ENCODE results near the gene FADS2. TPM values are rescaled to one million over a fixed set of nuclear protein-coding genes. Genes with fewer than 3 reads are reported as not detected.

The FADS2 gene
- polyA plus RNA-seq, 2 of the 4 experiments (the other 2 are of a cell fraction) = 215 to 391 TPM

DNA sequence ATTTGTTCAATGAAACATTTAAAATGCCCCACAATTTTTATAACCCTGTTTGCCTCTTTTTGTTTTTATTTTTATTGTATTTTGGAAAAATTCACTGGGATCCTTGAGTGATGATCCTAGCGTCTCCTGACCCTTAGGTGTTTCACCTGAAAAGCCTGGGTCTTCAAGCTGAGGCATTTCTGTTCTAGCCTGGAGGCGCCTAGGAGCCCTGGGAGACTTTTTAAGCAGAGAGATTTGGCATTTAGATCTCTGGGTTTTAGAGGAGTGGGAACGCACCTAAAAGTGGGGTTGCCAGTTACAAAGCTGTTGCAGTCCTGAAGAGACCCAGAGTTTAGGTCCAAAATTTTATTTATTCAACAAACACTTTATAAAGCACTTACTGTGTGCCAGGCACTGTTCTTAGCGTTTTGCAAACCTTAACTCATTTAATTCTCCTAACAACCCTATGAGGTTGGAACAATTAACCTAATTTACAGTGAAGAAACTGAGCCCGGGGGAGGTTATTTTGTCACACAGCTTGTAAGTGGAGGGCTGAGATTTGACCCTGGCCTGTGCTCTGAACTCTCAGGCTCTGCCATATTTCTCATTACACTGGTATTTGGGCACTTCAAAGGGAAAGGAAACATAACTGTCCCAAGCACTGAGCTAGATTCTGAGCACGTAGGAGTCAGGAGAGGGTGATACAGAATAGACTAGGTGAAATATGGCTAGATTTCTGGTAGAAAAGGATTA is 10.5 kb upstream of the FADS2 start:
- H3K9me3 ChIP-seq = no peaks in the 10 kb centered on the region
- peaks cover 44% of the 10 kb centered on the region for H3K4me1 ChIP-seq
- no peak for ATAC-seq
- 43% methylated on average over 6 of the region's 6 CpGs for WGBS (ENCODE audit: missing lambda C conversion rate)
- DNase-seq (ENCODE audit: low read depth in 1 of 2, low spot score in 1 of 2) = no peak
- H3K4me2 ChIP-seq = peak overlapping the region; percentile 89
- peak overlapping the region; percentile 83 for H3K4me3 ChIP-seq
- POLR2A ChIA-PET = interaction anchor here (1.0 to 6.0 kb wide), 5 partner anchors 10 to 291 kb away, joined by 3 to 71 read pairs (median 5); partner anchors contain the start of gene FADS2
- CTCF ChIA-PET = interaction anchor here (0.8 to 10.5 kb wide), 16 partner anchors 9 to 301 kb away, joined by 3 to 145 read pairs (median 4); partner anchors contain the start of genes FADS2, FEN1 and TMEM258
- FAIRE-seq = no peak
- TF ChIP-seq PHF8 (IDR thresholded peaks at IDR 0.05; ENCODE audit: borderline replicate concordance, low read depth) = peak; percentile 18; the same call in 1 of the 2 replicates
- no peak for TF ChIP-seq ZSCAN20 (CRISPR knock-in tag; IDR thresholded peaks at IDR 0.05)
- peak overlapping the region; percentile 98 to 99 for H3K27ac ChIP-seq

DNA sequence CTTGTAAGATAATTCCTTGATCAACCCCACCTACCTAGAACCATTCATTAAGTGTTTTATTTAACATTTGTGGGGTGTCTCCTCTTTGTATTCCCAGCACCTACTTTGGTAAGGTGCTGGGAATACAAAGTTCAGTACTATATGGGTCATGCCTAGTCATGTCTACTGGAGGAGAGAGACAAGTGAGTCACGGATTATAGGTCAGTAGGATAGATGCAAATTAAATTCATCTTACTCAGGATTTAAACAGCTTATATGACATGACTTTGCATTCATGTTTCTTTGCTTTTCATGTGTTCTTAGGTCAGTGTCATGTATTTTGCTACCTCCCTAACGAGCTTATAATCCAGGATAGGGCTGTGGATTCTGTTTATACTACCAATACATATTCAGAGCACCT is 7.9 kb upstream of the FADS2 start:
- FAIRE-seq = no peak
- Histone ChIP-seq H3K4me1 (peaks cover 37% of the 10 kb centered on the region), H3K4me2 (peak overlapping the region; percentile 58), H3K27ac (peak overlapping the region; percentile 83 to 85), H3K9me3 (no peaks in the 10 kb centered on the region), H3K4me3 (no peak overlapping the region)
- DNase-seq (ENCODE audit: low read depth in 1 of 2, low spot score in 1 of 2) = peak; percentile 55 to 66
- TF ChIP-seq MAFK (IDR thresholded peaks at IDR 0.05; ENCODE audit: partially characterized antibody) (peak; percentile 93), NFE2L2 (conservative IDR thresholded peaks at IDR 0.05; ENCODE audit: low read length) (peak; percentile 67), FOSL2 (IDR thresholded peaks at IDR 0.05) (no peak), FOSL2 (CRISPR knock-in tag; IDR thresholded peaks at IDR 0.05) (peak; percentile 64), ESRRA (IDR thresholded peaks at IDR 0.05; ENCODE audit: borderline replicate concordance, low read length) (no peak)
- 52% methylated on average over 2 of the region's 2 CpGs for WGBS (ENCODE audit: missing lambda C conversion rate)
- ChIA-PET CTCF (interaction anchor here (1.1 to 4.3 kb wide), 6 partner anchors 8 to 288 kb away, joined by 3 to 33 read pairs (median 6); partner anchors contain the start of gene FADS2), POLR2A (no interaction called here)
- no peak for ATAC-seq

DNA sequence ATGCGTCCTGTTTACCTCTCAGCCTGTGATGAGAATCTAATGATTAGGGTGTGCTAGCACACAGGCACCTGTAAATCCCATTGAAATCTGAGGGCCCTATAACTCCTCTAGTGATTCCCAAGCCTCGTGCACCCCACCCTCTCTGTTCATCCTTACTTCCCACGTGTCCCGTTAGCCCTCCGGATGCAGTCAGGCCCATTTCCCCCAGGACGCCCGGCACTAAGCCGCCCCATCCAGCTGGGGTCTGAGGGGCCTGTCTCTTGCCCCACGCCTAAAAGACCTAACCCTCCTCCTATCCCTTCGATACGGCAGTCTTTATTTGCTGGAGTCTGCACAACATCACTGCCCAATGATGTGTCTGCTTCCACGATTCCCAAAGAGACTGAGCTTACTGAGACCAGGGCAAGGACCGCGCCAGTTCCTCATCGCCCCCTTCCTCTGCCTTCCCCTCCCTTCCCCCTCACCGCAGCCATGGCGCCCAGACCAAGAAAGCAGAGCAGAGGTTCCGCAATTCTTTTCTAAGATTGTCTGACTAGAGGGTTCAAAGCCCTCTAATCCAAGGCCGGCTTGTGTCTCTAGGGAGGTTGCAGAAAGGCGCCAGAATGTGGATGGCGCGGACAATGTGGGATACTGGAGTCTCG is 1.1 kb upstream of the FADS2 start:
- TF ChIP-seq HOXA7 (CRISPR knock-in tag; IDR thresholded peaks at IDR 0.05) (0 out of 2 replicates have a peak, but pooled peaks have one; percentile 41), HOXB13 (CRISPR knock-in tag; IDR thresholded peaks at IDR 0.05; ENCODE audit: low read depth) (no peak), CHD4 (IDR thresholded peaks at IDR 0.05; ENCODE audit: borderline replicate concordance) (no peak), POLR2A (IDR thresholded peaks at IDR 0.05; ENCODE audit: low read length) (0 out of 2 replicates have a peak, but pooled peaks have one; percentile 22)
- Histone ChIP-seq H3K4me1 (peaks cover 36% of the 10 kb centered on the region), H3K4me3 (peak overlapping the region; percentile 100), H3K9me3 (no peaks in the 10 kb centered on the region), H3K4me2 (peak overlapping the region; percentile 100), H3K27ac (peak overlapping the region; percentile 96 to 100)
- ATAC-seq (no peak; a peak in 1 of 6 replicates), DNase-seq (ENCODE audit: low read depth in 1 of 2, low spot score in 1 of 2) (no peak), FAIRE-seq (no peak)
- ChIA-PET CTCF (interaction anchor here (0.7 to 5.6 kb wide), 4 partner anchors 9 to 72 kb away, joined by 3 to 51 read pairs (median 12); no protein-coding TSS in a partner anchor), POLR2A (interaction anchor here (1.1 to 3.7 kb wide), 2 partner anchors 10 to 43 kb away, joined by 4 to 71 read pairs; partner anchors contain the start of gene FADS1)
- WGBS (ENCODE audit: missing lambda C conversion rate) = 68% methylated on average over 22 of the region's 23 CpGs

DNA sequence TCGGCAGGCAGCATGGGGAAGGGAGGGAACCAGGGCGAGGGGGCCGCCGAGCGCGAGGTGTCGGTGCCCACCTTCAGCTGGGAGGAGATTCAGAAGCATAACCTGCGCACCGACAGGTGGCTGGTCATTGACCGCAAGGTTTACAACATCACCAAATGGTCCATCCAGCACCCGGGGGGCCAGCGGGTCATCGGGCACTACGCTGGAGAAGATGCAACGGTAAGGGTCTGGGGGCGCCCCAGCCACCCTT is 204 bp downstream of the FADS2 start:
- CTCF ChIA-PET = interaction anchor here (0.6 to 5.6 kb wide), 16 partner anchors 9 to 262 kb away, joined by 3 to 51 read pairs (median 8); partner anchors contain the start of genes FADS1 and FADS3
- H3K4me3 ChIP-seq = peak overlapping the region; percentile 100
- no peak for FAIRE-seq
- H3K9me3 ChIP-seq = no peaks in the 10 kb centered on the region
- TF ChIP-seq, protein P1, sequence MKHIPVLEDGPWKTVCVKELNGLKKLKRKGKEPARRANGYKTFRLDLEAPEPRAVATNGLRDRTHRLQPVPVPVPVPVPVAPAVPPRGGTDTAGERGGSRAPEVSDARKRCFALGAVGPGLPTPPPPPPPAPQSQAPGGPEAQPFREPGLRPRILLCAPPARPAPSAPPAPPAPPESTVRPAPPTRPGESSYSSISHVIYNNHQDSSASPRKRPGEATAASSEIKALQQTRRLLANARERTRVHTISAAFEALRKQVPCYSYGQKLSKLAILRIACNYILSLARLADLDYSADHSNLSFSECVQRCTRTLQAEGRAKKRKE (CRISPR knock-in tag; IDR thresholded peaks at IDR 0.05; ENCODE audit: low read depth) = no peak
- TF ChIP-seq MAZ (IDR thresholded peaks at IDR 0.05; ENCODE audit: borderline replicate concordance, low read depth, low read length) = no peak
- TF ChIP-seq, protein P2, sequence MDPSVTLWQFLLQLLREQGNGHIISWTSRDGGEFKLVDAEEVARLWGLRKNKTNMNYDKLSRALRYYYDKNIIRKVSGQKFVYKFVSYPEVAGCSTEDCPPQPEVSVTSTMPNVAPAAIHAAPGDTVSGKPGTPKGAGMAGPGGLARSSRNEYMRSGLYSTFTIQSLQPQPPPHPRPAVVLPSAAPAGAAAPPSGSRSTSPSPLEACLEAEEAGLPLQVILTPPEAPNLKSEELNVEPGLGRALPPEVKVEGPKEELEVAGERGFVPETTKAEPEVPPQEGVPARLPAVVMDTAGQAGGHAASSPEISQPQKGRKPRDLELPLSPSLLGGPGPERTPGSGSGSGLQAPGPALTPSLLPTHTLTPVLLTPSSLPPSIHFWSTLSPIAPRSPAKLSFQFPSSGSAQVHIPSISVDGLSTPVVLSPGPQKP (IDR thresholded peaks at IDR 0.05; ENCODE audit: low read depth, low read length) = no peak
- no peak for TF ChIP-seq MAFK (IDR thresholded peaks at IDR 0.05; ENCODE audit: partially characterized antibody)
- no peak for TF ChIP-seq POLR2A (IDR thresholded peaks at IDR 0.05; ENCODE audit: low read length)
- TF ChIP-seq CHD4 (IDR thresholded peaks at IDR 0.05; ENCODE audit: borderline replicate concordance) = no peak
- TF ChIP-seq RCOR1 (IDR thresholded peaks at IDR 0.05; ENCODE audit: low read depth, low read length) = no peak
- TF ChIP-seq CHD2 (IDR thresholded peaks at IDR 0.05; ENCODE audit: low read length, partially characterized antibody) = no peak
- no peak for TF ChIP-seq SREBF2 (IDR thresholded peaks at IDR 0.05)
- peak in 1 of 2 experiments; percentile 10; a peak in 1 of 5 replicates for TF ChIP-seq JUN (IDR thresholded peaks at IDR 0.05)
- no peak for TF ChIP-seq MYC (IDR thresholded peaks at IDR 0.05; ENCODE audit: borderline replicate concordance, low read length)
- TF ChIP-seq, protein P3, sequence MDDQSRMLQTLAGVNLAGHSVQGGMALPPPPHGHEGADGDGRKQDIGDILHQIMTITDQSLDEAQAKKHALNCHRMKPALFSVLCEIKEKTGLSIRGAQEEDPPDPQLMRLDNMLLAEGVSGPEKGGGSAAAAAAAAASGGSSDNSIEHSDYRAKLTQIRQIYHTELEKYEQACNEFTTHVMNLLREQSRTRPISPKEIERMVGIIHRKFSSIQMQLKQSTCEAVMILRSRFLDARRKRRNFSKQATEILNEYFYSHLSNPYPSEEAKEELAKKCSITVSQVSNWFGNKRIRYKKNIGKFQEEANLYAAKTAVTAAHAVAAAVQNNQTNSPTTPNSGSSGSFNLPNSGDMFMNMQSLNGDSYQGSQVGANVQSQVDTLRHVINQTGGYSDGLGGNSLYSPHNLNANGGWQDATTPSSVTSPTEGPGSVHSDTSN (IDR thresholded peaks at IDR 0.05) = no peak
- TF ChIP-seq KDM1A (IDR thresholded peaks at IDR 0.05; ENCODE audit: low read depth) = no peak
- TF ChIP-seq ZFP36 (IDR thresholded peaks at IDR 0.05; ENCODE audit: borderline replicate concordance, partially characterized antibody) = no peak
- TF ChIP-seq PHF8 (IDR thresholded peaks at IDR 0.05; ENCODE audit: borderline replicate concordance, low read depth) = peak; percentile 10; the same call in 1 of the 2 replicates
- no peak for TF ChIP-seq GATA3 (IDR thresholded peaks at IDR 0.05; ENCODE audit: borderline replicate concordance)
- peak overlapping the region; percentile 96 to 100 for H3K27ac ChIP-seq
- WGBS (ENCODE audit: missing lambda C conversion rate) = 2% methylated on average over 12 of the region's 16 CpGs
- no peak for DNase-seq (ENCODE audit: low read depth in 1 of 2, low spot score in 1 of 2)
- peaks cover 46% of the 10 kb centered on the region for H3K4me1 ChIP-seq
- POLR2A ChIA-PET = interaction anchor here (0.6 to 3.7 kb wide), 4 partner anchors 12 to 41 kb away, joined by 3 to 71 read pairs (median 4); partner anchors contain the start of genes FADS1, FEN1 and TMEM258
- H3K4me2 ChIP-seq = peak overlapping the region; percentile 100
- ATAC-seq = no peak; a peak in 5 of 6 replicates

Data from A549 (cell line).